Measurements from ENCODE around the gene JPT1. TPM values are rescaled to one million over a fixed set of nuclear protein-coding genes. Genes with fewer than 3 reads are reported as not detected.

The JPT1 gene
- total and polyA plus RNA-seq, 2 donors = 92.1 to 130 TPM

Other genes with a start within 250 kb of the JPT1 start
- gene USH1G, start 231.3 kb downstream of the JPT1 start, total RNA-seq = 0.09 TPM
- 0.14 TPM for gene USH1G, start 231.3 kb downstream of the JPT1 start, polyA plus RNA-seq
- 0.05 TPM for gene OTOP2, start 230.2 kb downstream of the JPT1 start, total RNA-seq
- 0.23 TPM for gene OTOP2, start 230.2 kb downstream of the JPT1 start, polyA plus RNA-seq
- gene OTOP3, start 218.6 kb downstream of the JPT1 start, total RNA-seq = under 0.01 TPM
- 0.05 TPM for gene OTOP3, start 218.6 kb downstream of the JPT1 start, polyA plus RNA-seq
- gene HID1, start 181.8 kb downstream of the JPT1 start, total RNA-seq = 1.3 TPM
- gene HID1, start 181.8 kb downstream of the JPT1 start, polyA plus RNA-seq = 9.9 TPM
- 0.57 TPM for gene CDR2L, start 166.9 kb downstream of the JPT1 start, total RNA-seq
- 1.4 TPM for gene CDR2L, start 166.9 kb downstream of the JPT1 start, polyA plus RNA-seq
- gene MRPL58, start 141.8 kb downstream of the JPT1 start, total RNA-seq = 35.7 TPM
- 40.9 TPM for gene MRPL58, start 141.8 kb downstream of the JPT1 start, polyA plus RNA-seq
- gene ATP5PD, start 107.5 kb downstream of the JPT1 start, total RNA-seq = 288 TPM
- 390 TPM for gene ATP5PD, start 107.5 kb downstream of the JPT1 start, polyA plus RNA-seq
- 10.0 TPM for gene KCTD2, start 107.3 kb downstream of the JPT1 start, total RNA-seq
- gene KCTD2, start 107.3 kb downstream of the JPT1 start, polyA plus RNA-seq = 20.4 TPM
- gene SLC16A5, start 66.6 kb downstream of the JPT1 start, total RNA-seq = 0.76 TPM
- gene SLC16A5, start 66.6 kb downstream of the JPT1 start, polyA plus RNA-seq = 5.0 TPM
- gene ARMC7, start 44.5 kb downstream of the JPT1 start, total RNA-seq = 4.3 TPM
- 10.0 TPM for gene ARMC7, start 44.5 kb downstream of the JPT1 start, polyA plus RNA-seq
- gene NT5C, start 22.8 kb downstream of the JPT1 start, total RNA-seq = 64.2 TPM
- 103 TPM for gene NT5C, start 22.8 kb downstream of the JPT1 start, polyA plus RNA-seq
- gene SUMO2, start 28.4 kb upstream of the JPT1 start, total RNA-seq = 342 TPM
- 135 TPM for gene SUMO2, start 28.4 kb upstream of the JPT1 start, polyA plus RNA-seq
- 54.5 TPM for gene NUP85, start 51.2 kb upstream of the JPT1 start, total RNA-seq
- 88.3 TPM for gene NUP85, start 51.2 kb upstream of the JPT1 start, polyA plus RNA-seq
- 18.1 TPM for gene GGA3, start 107.1 kb upstream of the JPT1 start, total RNA-seq
- 33.3 TPM for gene GGA3, start 107.1 kb upstream of the JPT1 start, polyA plus RNA-seq
- gene MRPS7, start 107.4 kb upstream of the JPT1 start, total RNA-seq = 62.8 TPM
- 39.1 TPM for gene MRPS7, start 107.4 kb upstream of the JPT1 start, polyA plus RNA-seq
- 22.8 TPM for gene MIF4GD, start 116.7 kb upstream of the JPT1 start, total RNA-seq
- gene MIF4GD, start 116.7 kb upstream of the JPT1 start, polyA plus RNA-seq = 37.3 TPM
- gene SLC25A19, start 134.9 kb upstream of the JPT1 start, total RNA-seq = 15.4 TPM
- gene SLC25A19, start 134.9 kb upstream of the JPT1 start, polyA plus RNA-seq = 18.3 TPM